ENCODE results near the gene EGFLAM.

DNA sequence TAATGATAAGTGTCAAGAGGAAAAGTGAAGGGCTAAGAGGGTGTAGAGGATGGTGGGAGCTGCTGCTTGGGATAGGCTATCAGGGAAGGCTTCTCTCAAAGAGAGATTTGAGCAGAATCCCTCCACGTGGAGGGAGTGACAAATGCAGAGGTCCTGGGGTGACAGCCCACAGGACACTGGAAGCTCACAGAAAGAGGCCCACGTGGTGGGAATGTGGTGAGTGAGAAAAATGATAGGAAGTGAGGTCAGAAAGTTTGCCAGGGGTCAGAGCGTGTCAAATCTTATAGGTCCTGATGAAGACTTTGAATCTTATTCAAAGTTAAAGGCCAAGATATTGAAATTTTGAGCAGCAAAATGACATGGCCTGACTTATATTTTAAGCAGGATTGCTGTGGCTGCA, 125.3 kb downstream of the EGFLAM start:
- TF ChIP-seq, protein P1, sequence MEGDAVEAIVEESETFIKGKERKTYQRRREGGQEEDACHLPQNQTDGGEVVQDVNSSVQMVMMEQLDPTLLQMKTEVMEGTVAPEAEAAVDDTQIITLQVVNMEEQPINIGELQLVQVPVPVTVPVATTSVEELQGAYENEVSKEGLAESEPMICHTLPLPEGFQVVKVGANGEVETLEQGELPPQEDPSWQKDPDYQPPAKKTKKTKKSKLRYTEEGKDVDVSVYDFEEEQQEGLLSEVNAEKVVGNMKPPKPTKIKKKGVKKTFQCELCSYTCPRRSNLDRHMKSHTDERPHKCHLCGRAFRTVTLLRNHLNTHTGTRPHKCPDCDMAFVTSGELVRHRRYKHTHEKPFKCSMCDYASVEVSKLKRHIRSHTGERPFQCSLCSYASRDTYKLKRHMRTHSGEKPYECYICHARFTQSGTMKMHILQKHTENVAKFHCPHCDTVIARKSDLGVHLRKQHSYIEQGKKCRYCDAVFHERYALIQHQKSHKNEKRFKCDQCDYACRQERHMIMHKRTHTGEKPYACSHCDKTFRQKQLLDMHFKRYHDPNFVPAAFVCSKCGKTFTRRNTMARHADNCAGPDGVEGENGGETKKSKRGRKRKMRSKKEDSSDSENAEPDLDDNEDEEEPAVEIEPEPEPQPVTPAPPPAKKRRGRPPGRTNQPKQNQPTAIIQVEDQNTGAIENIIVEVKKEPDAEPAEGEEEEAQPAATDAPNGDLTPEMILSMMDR (conservative IDR thresholded peaks at IDR 0.05; ENCODE audit: low read depth, low read length) = no peak
- TF ChIP-seq EZH2 (IDR thresholded peaks at IDR 0.05; ENCODE audit: borderline replicate concordance, low read depth, low read length, poor library complexity, severe bottlenecking) = no peak
